ENCODE measurements around the gene ENC1.

DNA sequence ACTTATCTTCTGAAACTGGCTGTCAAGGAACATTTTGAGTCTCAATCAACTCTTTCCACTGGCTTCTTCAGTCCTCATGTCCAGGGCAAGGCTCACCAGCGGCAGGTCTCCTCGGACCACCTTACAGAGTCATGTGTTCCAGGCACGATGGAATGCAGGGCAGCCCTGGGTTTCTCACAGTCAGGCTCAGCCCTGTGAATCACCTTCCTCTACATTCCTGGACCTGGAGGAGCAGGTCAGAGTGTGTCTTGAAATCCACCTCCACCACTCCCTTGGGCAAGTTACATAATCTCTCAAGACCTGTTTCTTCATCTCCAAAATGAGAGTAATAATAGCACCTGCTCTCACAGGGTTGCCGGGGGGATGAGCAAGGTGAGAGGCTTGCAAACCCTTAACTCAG lies 16.0 kb downstream of the ENC1 start:
- TF ChIP-seq, protein P1, sequence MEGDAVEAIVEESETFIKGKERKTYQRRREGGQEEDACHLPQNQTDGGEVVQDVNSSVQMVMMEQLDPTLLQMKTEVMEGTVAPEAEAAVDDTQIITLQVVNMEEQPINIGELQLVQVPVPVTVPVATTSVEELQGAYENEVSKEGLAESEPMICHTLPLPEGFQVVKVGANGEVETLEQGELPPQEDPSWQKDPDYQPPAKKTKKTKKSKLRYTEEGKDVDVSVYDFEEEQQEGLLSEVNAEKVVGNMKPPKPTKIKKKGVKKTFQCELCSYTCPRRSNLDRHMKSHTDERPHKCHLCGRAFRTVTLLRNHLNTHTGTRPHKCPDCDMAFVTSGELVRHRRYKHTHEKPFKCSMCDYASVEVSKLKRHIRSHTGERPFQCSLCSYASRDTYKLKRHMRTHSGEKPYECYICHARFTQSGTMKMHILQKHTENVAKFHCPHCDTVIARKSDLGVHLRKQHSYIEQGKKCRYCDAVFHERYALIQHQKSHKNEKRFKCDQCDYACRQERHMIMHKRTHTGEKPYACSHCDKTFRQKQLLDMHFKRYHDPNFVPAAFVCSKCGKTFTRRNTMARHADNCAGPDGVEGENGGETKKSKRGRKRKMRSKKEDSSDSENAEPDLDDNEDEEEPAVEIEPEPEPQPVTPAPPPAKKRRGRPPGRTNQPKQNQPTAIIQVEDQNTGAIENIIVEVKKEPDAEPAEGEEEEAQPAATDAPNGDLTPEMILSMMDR (IDR thresholded peaks at IDR 0.05; ENCODE audit: insufficient read depth, low read depth, low read length), result no peak
- no peak for TF ChIP-seq EZH2 (IDR thresholded peaks at IDR 0.05; ENCODE audit: insufficient read depth, low read length)
